ENCODE results near the gene MIA. TPM values are rescaled to one million over a fixed set of nuclear protein-coding genes. Genes with fewer than 3 reads are reported as not detected.
A peak's percentile ranks its signal among the peaks of the same experiment; 100 is the strongest.

The MIA gene
- total and polyA plus RNA-seq, 9 of the 15 experiments (the other 6 are each of a cell fraction or from before 2014, with no cell fraction given), result 0.21 TPM; not detected in 8

DNA sequence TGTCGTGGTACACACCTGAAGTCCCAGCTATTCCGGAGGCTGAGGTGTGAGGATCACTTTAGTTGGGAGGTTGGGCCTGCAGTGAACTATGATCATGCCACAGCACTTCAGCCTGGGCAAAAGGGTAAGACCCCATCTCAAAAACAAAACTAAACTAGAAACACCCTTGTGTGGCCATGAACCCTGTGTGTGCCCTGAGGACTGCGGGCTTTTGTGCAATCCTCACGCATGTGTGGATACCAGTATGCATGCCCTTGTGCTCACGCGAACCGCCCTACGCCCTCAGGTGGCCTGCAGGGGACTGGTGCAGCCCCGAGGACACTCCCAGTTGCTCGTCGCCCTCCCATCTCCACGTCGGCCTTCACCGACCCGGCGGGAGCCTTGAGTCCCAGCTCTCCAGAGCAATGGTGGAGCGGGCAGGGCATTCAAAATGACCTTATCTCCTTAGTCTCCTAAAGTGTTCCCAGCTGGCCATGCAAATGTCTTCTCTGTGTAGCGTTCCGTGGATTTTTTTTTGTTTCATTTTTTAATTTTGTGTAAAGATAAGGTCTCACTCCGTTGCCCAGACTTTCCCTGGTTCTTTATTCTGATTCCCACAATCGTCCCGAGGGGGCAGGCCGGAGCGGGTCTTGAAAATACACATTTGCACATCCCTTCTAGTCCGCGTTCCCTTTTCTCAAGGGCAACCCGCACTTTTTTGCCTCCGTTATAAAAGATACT is 22.8 kb downstream of the MIA start (continued):
- peak; percentile 26; the same call in 1 of the 2 replicates for TF ChIP-seq PHB2 (IDR thresholded peaks at IDR 0.05; ENCODE audit: low read depth)
- no peak for TF ChIP-seq ZKSCAN3 (CRISPR knock-in tag; IDR thresholded peaks at IDR 0.05)
- no peak for TF ChIP-seq MEF2D (tag; conservative IDR thresholded peaks at IDR 0.05; ENCODE audit: low read depth)

DNA sequence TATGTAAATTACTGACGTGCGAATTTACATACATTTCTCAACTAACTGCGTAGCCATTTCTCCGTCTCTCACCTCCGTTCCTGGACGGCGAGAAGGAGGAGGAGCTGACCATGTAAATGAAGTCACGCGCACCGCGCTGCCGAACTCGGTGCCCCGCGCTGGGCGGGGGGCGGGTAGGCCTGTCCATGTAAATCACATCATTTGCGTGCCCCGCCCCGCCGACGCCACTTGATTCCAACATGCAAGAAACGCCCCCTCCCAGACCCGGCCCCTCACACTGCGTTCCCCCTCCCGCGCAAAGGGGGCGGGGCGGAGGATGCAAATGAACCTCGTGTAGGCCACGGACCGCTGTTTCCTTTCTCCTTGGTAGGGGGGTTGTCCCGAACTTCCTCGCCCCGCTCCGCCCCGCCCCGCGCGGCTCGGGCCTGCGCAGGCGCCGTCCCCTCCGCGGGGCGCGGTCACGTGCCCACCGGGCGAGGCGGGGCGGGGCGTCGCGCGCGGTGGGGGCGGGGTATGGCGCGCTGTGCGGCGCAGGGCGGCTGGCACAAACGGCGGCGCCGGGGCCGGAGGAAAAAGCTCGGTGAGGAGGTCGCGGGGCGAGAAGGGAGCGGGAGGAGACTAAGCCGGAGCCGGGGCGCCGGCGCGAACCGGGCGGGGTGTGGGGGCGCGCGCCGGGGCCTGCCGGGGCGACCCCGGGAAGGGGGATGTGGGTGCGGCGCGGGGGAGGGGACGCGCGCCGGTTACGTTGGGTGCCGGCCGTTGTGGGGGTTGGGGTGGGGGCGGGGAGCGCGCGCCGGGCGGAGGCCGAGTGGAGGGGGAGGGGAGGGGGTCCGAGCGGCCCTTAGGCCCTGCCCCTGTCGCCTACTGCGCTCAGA is 23.6 kb downstream of the MIA start, which contains the start of gene EGLN2:
TSS of gene EGLN2 (plus strand) at position 509 of the 875 bp plus-strand sequence. CDS start 1,382 bp downstream, outside the sequence.
- in situ Hi-C loops (cut with MboI), result no loop called here
- ATAC-seq (peak; percentile 88), DNase-seq (ENCODE audit: extremely low read depth in 1 of 4, low spot score in 3 of 4) (peak; percentile 94 to 100 (median 96)), FAIRE-seq (peak; percentile 100)
- Histone ChIP-seq H3K4me2 (ENCODE audit: insufficient read depth, low read length) (peak within 1 kb of the TSS; percentile 82), H4K20me1 (replicated peaks; ENCODE audit: control insufficient read depth, insufficient read depth, low read length) (peaks cover 27% of the 10 kb centered on the region), H3K9me1 (ENCODE audit: control insufficient read depth, insufficient read depth, low read length) (peaks cover 13% of the 10 kb centered on the region), H3K27ac (ENCODE audit: extremely low read depth, low read depth, low read length) (peak within 1 kb of the TSS; percentile 95), H3K4me1 (replicated peaks in 1 of 2; ENCODE audit: control insufficient read depth in 2 of 2, insufficient read depth in 2 of 2, low read length in 2 of 2) (peaks cover 48 to 57% of the 10 kb centered on the region in 2 experiments), H3K9ac (ENCODE audit: insufficient read depth in 1 of 2, low read depth in 2 of 2, low read length in 2 of 2) (peak within 1 kb of the TSS; percentile 95 to 98), H2AFZ (ENCODE audit: low read depth, low read length) (peak within 1 kb of the TSS; percentile 88), H3K79me2 (ENCODE audit: control insufficient read depth, insufficient read depth, low read length) (peaks cover 46% of the 10 kb centered on the region), H3K9me3 (replicated peaks; ENCODE audit: control insufficient read depth, insufficient read depth, low read depth, low read length) (no peaks in the 10 kb centered on the region), H3K4me3 (peak within 1 kb of the TSS; percentile 89), H3K27me3 (ENCODE audit: control insufficient read depth in 2 of 2, insufficient read depth in 2 of 2, low read length in 2 of 2) (no peaks in the 10 kb centered on the region), H3K36me3 (ENCODE audit: control insufficient read depth, insufficient read depth, low read length) (peaks cover 37% of the 10 kb centered on the region; the same call in 2 of the 3 replicates)
- WGBS (ENCODE audit: insufficient coverage, low coverage, missing lambda C conversion rate), result 2% methylated on average over 25 of the region's 110 CpGs
- CTCF ChIA-PET (ENCODE audit: low intra/inter-chr PET ratio), result no interaction called here
- POLR2A ChIA-PET, result interaction anchor here (0.6 to 1.9 kb wide), 11 partner anchors 8 to 465 kb away, joined by 3 to 15 read pairs (median 3); partner anchors contain the start of genes ACTMAP, BLVRB and RAB4B
- intact Hi-C loops (cut with micrococcal nuclease), result loop anchor here (1.0 to 2.0 kb wide), 2 partner anchors 21 to 48 kb away; partner anchors contain the start of genes ACTMAP, RAB4B and SNRPA
- no TSS peak for BruUV-seq (replicated peaks)
- TF ChIP-seq NCOA2 (IDR thresholded peaks at IDR 0.05; ENCODE audit: partially characterized antibody in 2 of 2) (no peak), HNRNPH1 (optimal IDR thresholded peaks at IDR 0.05; ENCODE audit: low read depth, low read length) (no peak), NFIC (IDR thresholded peaks at IDR 0.05) (no peak), SP1 (CRISPR knock-in tag; IDR thresholded peaks at IDR 0.05) (peak; percentile 92), HMGN3 (IDR thresholded peaks at IDR 0.05; ENCODE audit: borderline replicate concordance, extremely low read depth, insufficient read length, low read depth, low read length) (peak; percentile 24), XRCC4 (IDR thresholded peaks at IDR 0.05; ENCODE audit: extremely low read depth, insufficient read depth, insufficient read length) (no peak), POLR3G (IDR thresholded peaks at IDR 0.05; ENCODE audit: extremely low read depth, insufficient read length, insufficient replicate concordance) (no peak), ZNF354B (CRISPR knock-in tag; IDR thresholded peaks at IDR 0.05) (no peak), MTF1 (CRISPR knock-in tag; IDR thresholded peaks at IDR 0.05; ENCODE audit: borderline replicate concordance) (no peak), SIN3B (IDR thresholded peaks at IDR 0.05; ENCODE audit: low read depth) (no peak), E2F5 (CRISPR knock-in tag; IDR thresholded peaks at IDR 0.05) (no peak), MCM2 (IDR thresholded peaks at IDR 0.05; ENCODE audit: low read depth) (no peak), ZNF12 (CRISPR knock-in tag; IDR thresholded peaks at IDR 0.05) (no peak)
- TF ChIP-seq, protein P1, sequence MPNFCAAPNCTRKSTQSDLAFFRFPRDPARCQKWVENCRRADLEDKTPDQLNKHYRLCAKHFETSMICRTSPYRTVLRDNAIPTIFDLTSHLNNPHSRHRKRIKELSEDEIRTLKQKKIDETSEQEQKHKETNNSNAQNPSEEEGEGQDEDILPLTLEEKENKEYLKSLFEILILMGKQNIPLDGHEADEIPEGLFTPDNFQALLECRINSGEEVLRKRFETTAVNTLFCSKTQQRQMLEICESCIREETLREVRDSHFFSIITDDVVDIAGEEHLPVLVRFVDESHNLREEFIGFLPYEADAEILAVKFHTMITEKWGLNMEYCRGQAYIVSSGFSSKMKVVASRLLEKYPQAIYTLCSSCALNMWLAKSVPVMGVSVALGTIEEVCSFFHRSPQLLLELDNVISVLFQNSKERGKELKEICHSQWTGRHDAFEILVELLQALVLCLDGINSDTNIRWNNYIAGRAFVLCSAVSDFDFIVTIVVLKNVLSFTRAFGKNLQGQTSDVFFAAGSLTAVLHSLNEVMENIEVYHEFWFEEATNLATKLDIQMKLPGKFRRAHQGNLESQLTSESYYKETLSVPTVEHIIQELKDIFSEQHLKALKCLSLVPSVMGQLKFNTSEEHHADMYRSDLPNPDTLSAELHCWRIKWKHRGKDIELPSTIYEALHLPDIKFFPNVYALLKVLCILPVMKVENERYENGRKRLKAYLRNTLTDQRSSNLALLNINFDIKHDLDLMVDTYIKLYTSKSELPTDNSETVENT (CRISPR knock-in tag; IDR thresholded peaks at IDR 0.05), result 0 out of 2 replicates have a peak, but pooled peaks have one; percentile 7

Measured in K562 (cell line).